Subcutaneous adipose tissue (tissue), 4 donors: Measurements from ENCODE around the gene SLC3A2. TPM values are rescaled to one million over a fixed set of nuclear protein-coding genes. Genes with fewer than 3 reads are reported as not detected.

Experiments used
- total RNA-seq, 4 donors: library from RNA; depleted of rRNA; stranded (reverse); fragments of >200 nt; gene quantifications; one replicate each; pipeline ENCODE4 v1.1.0, GENCODE V29; 2016
- TF ChIP-seq, protein P1 (sequence below): fragments of 450-650 bp; IDR thresholded peaks from one replicate; pipeline ENCODE4 v1.5.1; 2016; ENCODE audit warnings: low read depth, mild to moderate bottlenecking, control low read depth, antibody characterized with exemption, moderate library complexity

SLC3A2 gene
- total RNA-seq, 4 donors from 2014 or later = 104 to 163 (median 125) TPM

GRCh38 chr11:62855571-62856332 lies 24.9 kb upstream of the SLC3A2 start:
- TF ChIP-seq, protein P1, sequence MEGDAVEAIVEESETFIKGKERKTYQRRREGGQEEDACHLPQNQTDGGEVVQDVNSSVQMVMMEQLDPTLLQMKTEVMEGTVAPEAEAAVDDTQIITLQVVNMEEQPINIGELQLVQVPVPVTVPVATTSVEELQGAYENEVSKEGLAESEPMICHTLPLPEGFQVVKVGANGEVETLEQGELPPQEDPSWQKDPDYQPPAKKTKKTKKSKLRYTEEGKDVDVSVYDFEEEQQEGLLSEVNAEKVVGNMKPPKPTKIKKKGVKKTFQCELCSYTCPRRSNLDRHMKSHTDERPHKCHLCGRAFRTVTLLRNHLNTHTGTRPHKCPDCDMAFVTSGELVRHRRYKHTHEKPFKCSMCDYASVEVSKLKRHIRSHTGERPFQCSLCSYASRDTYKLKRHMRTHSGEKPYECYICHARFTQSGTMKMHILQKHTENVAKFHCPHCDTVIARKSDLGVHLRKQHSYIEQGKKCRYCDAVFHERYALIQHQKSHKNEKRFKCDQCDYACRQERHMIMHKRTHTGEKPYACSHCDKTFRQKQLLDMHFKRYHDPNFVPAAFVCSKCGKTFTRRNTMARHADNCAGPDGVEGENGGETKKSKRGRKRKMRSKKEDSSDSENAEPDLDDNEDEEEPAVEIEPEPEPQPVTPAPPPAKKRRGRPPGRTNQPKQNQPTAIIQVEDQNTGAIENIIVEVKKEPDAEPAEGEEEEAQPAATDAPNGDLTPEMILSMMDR = no peak

GRCh38 chr11:62856333-62856895 lies 24.3 kb upstream of the SLC3A2 start:
- TF ChIP-seq, protein P1 = no peak

DNA sequence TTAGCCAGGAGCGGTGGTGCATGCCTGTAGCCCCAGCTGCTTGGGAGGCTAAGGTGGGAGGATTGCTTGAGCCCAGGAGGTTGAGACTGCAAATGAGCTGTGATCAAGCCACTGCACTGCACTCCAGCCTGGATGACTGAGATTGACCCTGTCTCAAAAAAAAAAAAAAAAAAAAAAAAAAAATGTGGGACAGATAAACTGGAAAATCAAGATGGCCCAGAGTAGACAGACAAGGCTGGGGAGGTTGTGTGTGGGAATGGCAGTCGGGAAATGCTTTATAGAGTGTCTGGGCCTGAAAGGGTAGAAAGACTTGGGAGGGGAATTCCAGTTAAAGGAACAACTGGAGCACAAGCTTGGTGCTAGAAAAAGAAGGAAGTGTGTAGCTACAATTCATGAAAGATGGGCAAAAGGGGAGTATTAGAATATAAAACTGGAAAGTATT lies 23.1 kb upstream of the SLC3A2 start:
- TF ChIP-seq, protein P1 = no peak

GRCh38 chr11:62858201-62858600 lies 22.5 kb upstream of the SLC3A2 start:
- TF ChIP-seq, protein P1 = no peak

DNA sequence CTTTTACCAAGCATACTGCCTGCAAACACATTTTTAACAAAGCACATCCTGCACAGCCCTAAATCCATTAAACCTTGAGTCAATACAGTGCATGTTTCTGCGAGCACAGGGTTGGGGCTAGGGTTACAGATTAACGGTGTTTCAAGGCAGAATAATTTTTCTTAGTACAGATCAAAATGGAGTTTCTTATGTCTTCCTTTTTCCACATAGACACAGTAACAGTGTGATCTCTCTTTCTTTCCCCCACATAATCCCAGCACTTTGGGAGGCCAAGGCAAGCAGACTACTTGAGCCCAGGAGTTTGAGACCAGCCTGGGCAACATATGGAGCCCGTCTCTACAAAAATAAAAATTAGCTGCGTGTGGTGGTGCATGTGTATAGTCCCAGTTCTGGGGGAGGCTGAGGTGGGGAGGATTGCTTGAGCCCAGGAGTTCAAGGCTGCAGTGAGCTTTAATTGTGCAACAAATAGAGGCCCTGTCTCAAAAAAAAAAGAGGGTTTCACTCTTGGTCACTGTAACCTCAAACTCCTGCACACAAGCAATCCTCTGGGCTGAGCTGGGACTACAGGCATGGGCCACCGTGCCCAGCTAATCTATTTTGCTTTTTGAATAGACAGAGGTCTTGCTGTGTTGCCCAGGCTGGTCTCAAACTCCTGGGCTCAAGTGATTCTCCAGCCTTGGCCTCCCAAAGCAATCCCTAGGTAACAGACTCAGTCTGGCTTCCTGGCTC lies 19.7 kb upstream of the SLC3A2 start:
- TF ChIP-seq, protein P1 = no peak

GRCh38 chr11:62863687-62864335 lies 16.9 kb upstream of the SLC3A2 start:
- TF ChIP-seq, protein P1 = no peak

- TF ChIP-seq, protein P1 = no peak
Observed at GRCh38 chr11:62865635-62866034, 15.1 kb upstream of the SLC3A2 start.
